Thyroid gland (tissue), 4 donors: ENCODE measurements around the gene EXD3.

Source experiments
- CTCF ChIP-seq, 6 experiments: fragments of 200-600 bp in 3 of 6; fragments of 450-650 bp in 3 of 6; sonication (generic) in 3 of 6; IDR thresholded peaks; one replicate each; pipeline ENCODE4 v1.5.1; 2016 to 2019; ENCODE audit warnings: antibody characterized with exemption in 6 of 6, mild to moderate bottlenecking in 2 of 6, inconsistent platforms in 1 of 6, moderate library complexity in 1 of 6
- POLR2A ChIP-seq, 2 donors: fragments of 450-650 bp; IDR thresholded peaks; one replicate each; pipeline ENCODE4 v1.6.1; 2017; ENCODE audit warnings: antibody characterized with exemption in 2 of 2, mild to moderate bottlenecking in 2 of 2, moderate library complexity in 1 of 2

GRCh38 chr9:137411260-137411644 lies 11.7 kb downstream of the EXD3 start:
- TF ChIP-seq CTCF (IDR thresholded peaks at IDR 0.05): no peak
- no peak for TF ChIP-seq POLR2A (IDR thresholded peaks at IDR 0.05)
